GM12878 (cell line): ENCODE data around the gene PPP5C.

Experiments
- BCL11A ChIP-seq: IDR thresholded peaks from 2 replicates; pipeline ENCODE4 v1.6.1; 2011; ENCODE audit warnings: low read depth, low read length
- CTCF ChIP-seq, 3 experiments: IDR thresholded peaks in 2 of 3; conservative IDR thresholded peaks in 1 of 3; 2 replicates each; pipeline ENCODE4 v1.5.1; 2011; ENCODE audit warnings: low read depth in 3 of 3, low read length in 3 of 3, mild to moderate bottlenecking in 3 of 3, control low read depth in 2 of 3, moderate library complexity in 2 of 3, inconsistent platforms in 1 of 3, mixed read lengths in 1 of 3; ENCODE audit not compliant: control insufficient read depth in 2 of 3, insufficient read depth in 1 of 3; ENCODE audit errors: extremely low read depth in 1 of 3
- E2F8 ChIP-seq: fragments of 450-650 bp; IDR thresholded peaks from 2 replicates; pipeline ENCODE4 v1.6.1; 2018; ENCODE audit warnings: mild to moderate bottlenecking, low read depth, moderate library complexity; ENCODE audit not compliant: partially characterized antibody
- EZH2 ChIP-seq: IDR thresholded peaks from 2 replicates; pipeline ENCODE4 v1.6.1; 2012; ENCODE audit warnings: low read depth, mild to moderate bottlenecking, control low read depth, inconsistent platforms, low read length, borderline replicate concordance; ENCODE audit not compliant: control insufficient read depth
- FOXM1 ChIP-seq: IDR thresholded peaks from 2 replicates; pipeline ENCODE4 v1.6.1; 2012; ENCODE audit warnings: low read depth, mild to moderate bottlenecking, inconsistent platforms, low read length, moderate library complexity
- MAX ChIP-seq: IDR thresholded peaks from 2 replicates; pipeline ENCODE4 v1.6.1; 2012; ENCODE audit warnings: low read depth, low read length, improper control_type of control experiment
- POLR2A ChIP-seq: IDR thresholded peaks from 2 replicates; pipeline ENCODE4 v1.6.1; 2011; ENCODE audit warnings: low read depth, mild to moderate bottlenecking, low read length
- RCOR1 ChIP-seq: conservative IDR thresholded peaks from 2 replicates; pipeline ENCODE4 v1.6.1; 2012; ENCODE audit warnings: low read depth, low read length, improper control_type of control experiment
- RFX5 ChIP-seq: IDR thresholded peaks from 2 replicates; pipeline ENCODE4 v1.6.1; 2011; ENCODE audit warnings: low read depth, low read length, improper control_type of control experiment
- SMC3 ChIP-seq: IDR thresholded peaks from 2 replicates; pipeline ENCODE4 v1.6.1; 2011; ENCODE audit warnings: low read length, improper control_type of control experiment, borderline replicate concordance
- SP1 ChIP-seq: IDR thresholded peaks from one replicate; pipeline ENCODE4 v1.6.1; 2011; ENCODE audit warnings: low read depth, low read length
- SREBF2 ChIP-seq: IDR thresholded peaks from 2 replicates; pipeline ENCODE4 v1.6.1; 2012; ENCODE audit warnings: mild to moderate bottlenecking, low read length
- TAF1 ChIP-seq: IDR thresholded peaks from 2 replicates; pipeline ENCODE4 v1.6.1; 2011; ENCODE audit warnings: mild to moderate bottlenecking, low read depth, low read length, borderline replicate concordance

GRCh38 chr19:46385636-46386035 lies 38.7 kb downstream of the PPP5C start:
- TF ChIP-seq RCOR1 (no peak), BCL11A (no peak), EZH2 (no peak), SP1 (no peak), MAX (no peak), CTCF (IDR thresholded peaks at IDR 0.05 in 2 of 3, conservative IDR thresholded peaks at IDR 0.05 in 1 of 3; ENCODE audit: control insufficient read depth in 2 of 3, extremely low read depth in 1 of 3, insufficient read depth in 1 of 3, low read depth in 3 of 3, low read length in 3 of 3) (no peak), RFX5 (no peak), SMC3 (no peak), TAF1 (no peak), POLR2A (no peak), E2F8 (no peak), FOXM1 (no peak), SREBF2 (no peak)
